ENCODE data around the gene CSF3R. TPM values are rescaled to one million over a fixed set of nuclear protein-coding genes. Genes with fewer than 3 reads are reported as not detected.

The CSF3R gene
- total and polyA plus RNA-seq, 9 of the 15 experiments (the other 6 are each of a cell fraction or from before 2014, with no cell fraction given): 0.21 to 0.86 (median 0.40) TPM; not detected in 1

- peaks cover 7 to 17% of the 10 kb centered on the region in 2 experiments; a peak in 4 of 5 replicates for H3K27me3 ChIP-seq (ENCODE audit: control insufficient read depth in 2 of 2, insufficient read depth in 2 of 2, low read length in 2 of 2)
- no peaks in the 10 kb centered on the region for H3K4me1 ChIP-seq (replicated peaks in 1 of 2; ENCODE audit: control insufficient read depth in 2 of 2, insufficient read depth in 2 of 2, low read length in 2 of 2)
- BruUV-seq (replicated peaks): no TSS peak
- H3K4me3 ChIP-seq: no peak overlapping the region
- no peaks in the 10 kb centered on the region for H3K9me3 ChIP-seq (replicated peaks; ENCODE audit: control insufficient read depth, insufficient read depth, low read depth, low read length)
- no peak overlapping the region for H3K9ac ChIP-seq (ENCODE audit: insufficient read depth in 1 of 2, low read depth in 2 of 2, low read length in 2 of 2)
- intact Hi-C loops (cut with micrococcal nuclease) (no loop called here), in situ Hi-C loops (cut with MboI) (no loop called here)
- no peak overlapping the region for H3K4me2 ChIP-seq (ENCODE audit: insufficient read depth, low read length)
- no peaks in the 10 kb centered on the region for H3K79me2 ChIP-seq (ENCODE audit: control insufficient read depth, insufficient read depth, low read length)
- WGBS (ENCODE audit: insufficient coverage, low coverage, missing lambda C conversion rate): 0% methylated on average over 1 of the region's 1 CpG
- ChIA-PET POLR2A (interaction anchor here (0.5 to 1.3 kb wide), 3 partner anchors 13 to 1064 kb away, joined by 3 read pairs; no protein-coding TSS in a partner anchor), CTCF (ENCODE audit: low intra/inter-chr PET ratio) (no interaction called here)
- FAIRE-seq: no peak
- H3K9me1 ChIP-seq (ENCODE audit: control insufficient read depth, insufficient read depth, low read length): no peaks in the 10 kb centered on the region
- ATAC-seq: no peak
- no peak overlapping the region for H2AFZ ChIP-seq (ENCODE audit: low read depth, low read length)
- TF ChIP-seq ZNF609 (CRISPR knock-in tag; IDR thresholded peaks at IDR 0.05; ENCODE audit: borderline replicate concordance): no peak
- no peak for TF ChIP-seq THRB (CRISPR knock-in tag; conservative IDR thresholded peaks at IDR 0.05)
- no peak for TF ChIP-seq ZNF140 (CRISPR knock-in tag; IDR thresholded peaks at IDR 0.05)
- no peak overlapping the region for H3K27ac ChIP-seq (ENCODE audit: extremely low read depth, low read depth, low read length)
- H3K36me3 ChIP-seq (ENCODE audit: control insufficient read depth, insufficient read depth, low read length): no peaks in the 10 kb centered on the region
- H4K20me1 ChIP-seq (replicated peaks; ENCODE audit: control insufficient read depth, insufficient read depth, low read length): no peaks in the 10 kb centered on the region
- DNase-seq (ENCODE audit: extremely low read depth in 1 of 4, low spot score in 3 of 4): no peak
Measured at GRCh38 chr1:36433102-36433501, 49.6 kb downstream of the CSF3R start.

Measured in K562 (cell line).